ENCODE results near the gene SPACA6.

SPACA6 gene

GRCh38 chr19:51691074-51691583 is 2.0 kb upstream of the SPACA6 start:
- peak overlapping the region; percentile 100 for H3K4me3 ChIP-seq (ENCODE audit: low read depth, low read length)
- H3K27ac ChIP-seq: peak overlapping the region; percentile 98
- H3K27me3 ChIP-seq (ENCODE audit: control insufficient read depth, insufficient read depth, low read length): no peaks in the 10 kb centered on the region
- H3K9me3 ChIP-seq (ENCODE audit: control insufficient read depth, low read length): no peaks in the 10 kb centered on the region
- H3K4me1 ChIP-seq: peaks cover 37% of the 10 kb centered on the region
- H3K36me3 ChIP-seq (ENCODE audit: control insufficient read depth, insufficient read depth, low read length): no peaks in the 10 kb centered on the region
- H3K79me2 ChIP-seq: peaks cover 41% of the 10 kb centered on the region
- peak overlapping the region; percentile 23 for H2AFZ ChIP-seq
- peak overlapping the region; percentile 68 for H3K9ac ChIP-seq
- H3K4me2 ChIP-seq (ENCODE audit: low read length): peak overlapping the region; percentile 100
- no peak for TF ChIP-seq CTCF (IDR thresholded peaks at IDR 0.05)

- Histone ChIP-seq H3K9ac (no peak overlapping the region), H3K27ac (peak overlapping the region; percentile 98), H3K4me2 (ENCODE audit: low read length) (peak overlapping the region; percentile 100), H3K79me2 (peaks cover 41% of the 10 kb centered on the region), H3K36me3 (ENCODE audit: control insufficient read depth, insufficient read depth, low read length) (no peaks in the 10 kb centered on the region), H3K27me3 (ENCODE audit: control insufficient read depth, insufficient read depth, low read length) (no peaks in the 10 kb centered on the region), H3K4me3 (ENCODE audit: low read depth, low read length) (peak overlapping the region; percentile 100), H3K9me3 (ENCODE audit: control insufficient read depth, low read length) (no peaks in the 10 kb centered on the region), H3K4me1 (peaks cover 36% of the 10 kb centered on the region), H2AFZ (no peak overlapping the region)
- no peak for TF ChIP-seq CTCF (IDR thresholded peaks at IDR 0.05)
Measured at GRCh38 chr19:51691584-51692428, 1.3 kb upstream of the SPACA6 start.

- peaks cover 30% of the 10 kb centered on the region for H3K4me1 ChIP-seq
- H3K79me2 ChIP-seq: peaks cover 41% of the 10 kb centered on the region
- peak overlapping the region; percentile 100 for H3K4me2 ChIP-seq (ENCODE audit: low read length)
- H3K4me3 ChIP-seq (ENCODE audit: low read depth, low read length): peak overlapping the region; percentile 39
- H3K27ac ChIP-seq: peak overlapping the region; percentile 49
- no peaks in the 10 kb centered on the region for H3K36me3 ChIP-seq (ENCODE audit: control insufficient read depth, insufficient read depth, low read length)
- no peak overlapping the region for H2AFZ ChIP-seq
- no peaks in the 10 kb centered on the region for H3K27me3 ChIP-seq (ENCODE audit: control insufficient read depth, insufficient read depth, low read length)
- no peaks in the 10 kb centered on the region for H3K9me3 ChIP-seq (ENCODE audit: control insufficient read depth, low read length)
- H3K9ac ChIP-seq: no peak overlapping the region
- no peak for TF ChIP-seq CTCF (IDR thresholded peaks at IDR 0.05)
Measured at GRCh38 chr19:51692468-51692867, 662 bp upstream of the SPACA6 start.

- H3K9me3 ChIP-seq (ENCODE audit: control insufficient read depth, low read length): no peaks in the 10 kb centered on the region
- H3K27me3 ChIP-seq (ENCODE audit: control insufficient read depth, insufficient read depth, low read length): no peaks in the 10 kb centered on the region
- TF ChIP-seq CTCF (IDR thresholded peaks at IDR 0.05): no peak
- H3K27ac ChIP-seq: no peak overlapping the region
- peaks cover 38% of the 10 kb centered on the region for H3K79me2 ChIP-seq
- no peak overlapping the region for H3K4me2 ChIP-seq (ENCODE audit: low read length)
- no peaks in the 10 kb centered on the region for H3K36me3 ChIP-seq (ENCODE audit: control insufficient read depth, insufficient read depth, low read length)
- H3K4me1 ChIP-seq: peaks cover 19% of the 10 kb centered on the region
- H2AFZ ChIP-seq: no peak overlapping the region
- no peak overlapping the region for H3K9ac ChIP-seq
- H3K4me3 ChIP-seq (ENCODE audit: low read depth, low read length): no peak overlapping the region
Measured at GRCh38 chr19:51693819-51694218, 689 bp downstream of the SPACA6 start.

Data from parathyroid adenoma (tissue), 2 donors.